Stomach (tissue), 9 donors: ENCODE results near the gene IRF8. TPM values are rescaled to one million over a fixed set of nuclear protein-coding genes. Genes with fewer than 3 reads are reported as not detected.

Experiments
- DNase-seq, 2 donors: peaks; one replicate each; pipeline versions ENCODE4 v3.0.0 to v3.0.0-alpha.2; 2013 to 2019
- H3K27ac ChIP-seq, 5 donors: fragments of 200-600 bp in 4 of 5; sonication (generic) in 4 of 5; one replicate each; pipeline ENCODE4 v1.5.1; 2013 to 2019; ENCODE audit warnings: mild to moderate bottlenecking in 1 of 5, moderate library complexity in 1 of 5
- H3K27me3 ChIP-seq, 3 donors: fragments of 200-600 bp; sonication (generic); one replicate each; pipeline ENCODE4 v1.5.1; 2017 to 2019; ENCODE audit warnings: mixed run types in 1 of 3
- H3K36me3 ChIP-seq, 4 donors: fragments of 200-600 bp; sonication (generic); 1 replicate in 3 of 4; 2 replicates in 1 of 4; pipeline ENCODE4 v1.5.1; 2016 to 2019
- H3K4me1 ChIP-seq, 4 donors: fragments of 200-600 bp; sonication (generic); one replicate each; pipeline ENCODE4 v1.5.1; 2016 to 2019
- H3K4me3 ChIP-seq, 4 donors: fragments of 200-600 bp; sonication (generic) in 3 of 4; one replicate each; pipeline ENCODE4 v1.5.1; 2016 to 2019; ENCODE audit warnings: mild to moderate bottlenecking in 1 of 4
- H3K9me3 ChIP-seq, 4 donors: fragments of 200-600 bp; sonication (generic); one replicate each; pipeline ENCODE4 v1.5.1; 2016 to 2019
- CTCF ChIP-seq, 7 experiments: fragments of 450-650 bp in 4 of 7; fragments of 200-600 bp in 3 of 7; sonication (generic) in 3 of 7; IDR thresholded peaks; one replicate each; pipeline ENCODE4 v1.5.1; 2016 to 2019; ENCODE audit warnings: antibody characterized with exemption in 7 of 7, control low read depth in 2 of 7, mild to moderate bottlenecking in 1 of 7
- EP300 ChIP-seq: sonication (generic); formaldehyde crosslinking; IDR thresholded peaks from one replicate; pipeline ENCODE4 v1.6.1; 2017; ENCODE audit warnings: antibody characterized with exemption
- POLR2A ChIP-seq, 4 donors: fragments of 450-650 bp; IDR thresholded peaks; one replicate each; pipeline ENCODE4 v1.6.1; 2016; ENCODE audit warnings: antibody characterized with exemption in 4 of 4, control low read depth in 2 of 4, mild to moderate bottlenecking in 1 of 4, moderate library complexity in 1 of 4
- POLR2AphosphoS5 ChIP-seq, 3 donors: sonication (generic); formaldehyde crosslinking; IDR thresholded peaks; one replicate each; pipeline ENCODE4 v1.6.1; 2016; ENCODE audit warnings: antibody characterized with exemption in 3 of 3
- WGBS, 5 donors: extraction: QIAGEN DNeasy Blood & Tissue Kit in 3 of 5; methylation state at CpG; one replicate each; pipeline versions ENCODE4 v1.1.5 to v1.1.7; 2013 to 2018; 5-methylcytosine and 5-hydroxymethylcytosine counted together
- intact Hi-C: fragments of 100-400 bp; cut with DNase I; formaldehyde crosslinking; loops from one replicate; pipeline ENCODE4 v1.15.1; 2023; ENCODE audit warnings: low total_unique reads
- polyA plus RNA-seq, 3 donors: library from polyadenylated mRNA; stranded (reverse); fragments of 200-250 nt; gene quantifications; one replicate each; pipeline ENCODE4 v1.2.3, GENCODE V29; 2013
- total RNA-seq, 5 donors: library from RNA; depleted of rRNA; stranded (reverse); fragments of >200 nt; gene quantifications; one replicate each; pipeline versions ENCODE4 v1.1.0 to v1.2.3, GENCODE V29; 2014 to 2016
- donor health status: healthy with polysubstance abuse.
- donor health status: Bipolar disorder and iron deficiency.
- donor health status: healthy.

Gene IRF8
- total and polyA plus RNA-seq, 8 donors, result 5.2 to 49.8 (median 12.1) TPM

- intact Hi-C loops, result no loop called here
- no peaks in the 10 kb centered on the region for H3K36me3 ChIP-seq
- peaks cover 0 to 17% (median 9%) of the 10 kb centered on the region in 4 donors for H3K4me1 ChIP-seq
- no peaks in the 10 kb centered on the region for H3K9me3 ChIP-seq
- no peak overlapping the region for H3K4me3 ChIP-seq
- no peak overlapping the region for H3K27ac ChIP-seq
- DNase-seq, result no peak
- TF ChIP-seq CTCF (IDR thresholded peaks at IDR 0.05) (no peak), EP300 (no peak), POLR2AphosphoS5 (IDR thresholded peaks at IDR 0.05) (no peak), POLR2A (IDR thresholded peaks at IDR 0.05) (no peak)
- 84 to 90% (median 86%) methylated on average over 7 of the region's 7 CpGs for WGBS, 5 donors
- peaks cover 0 to 29% (median 0%) of the 10 kb centered on the region in 3 donors for H3K27me3 ChIP-seq
Observed at GRCh38 chr16:85944572-85945423, 45.8 kb downstream of the IRF8 start.

- no peak overlapping the region for H3K4me3 ChIP-seq
- peaks cover 0 to 13% (median 8%) of the 10 kb centered on the region in 4 donors for H3K4me1 ChIP-seq
- DNase-seq, result no peak
- intact Hi-C loops, result no loop called here
- H3K27ac ChIP-seq, result no peak overlapping the region
- no peaks in the 10 kb centered on the region for H3K9me3 ChIP-seq
- TF ChIP-seq POLR2AphosphoS5 (IDR thresholded peaks at IDR 0.05) (no peak), EP300 (no peak), CTCF (IDR thresholded peaks at IDR 0.05) (no peak), POLR2A (IDR thresholded peaks at IDR 0.05) (no peak)
- H3K27me3 ChIP-seq, result peaks cover 0 to 29% (median 0%) of the 10 kb centered on the region in 3 donors
- 82 to 92% (median 89%) methylated on average over 11 of the region's 11 CpGs for WGBS, 5 donors
- no peaks in the 10 kb centered on the region for H3K36me3 ChIP-seq
Observed at GRCh38 chr16:85945424-85945751, 46.4 kb downstream of the IRF8 start.

GRCh38 chr16:85946541-85947124 is 47.7 kb downstream of the IRF8 start:
- no peaks in the 10 kb centered on the region for H3K36me3 ChIP-seq
- H3K4me1 ChIP-seq, result peaks cover 0 to 13% (median 7%) of the 10 kb centered on the region in 4 donors
- no peak for TF ChIP-seq POLR2A (IDR thresholded peaks at IDR 0.05)
- TF ChIP-seq POLR2AphosphoS5 (IDR thresholded peaks at IDR 0.05), result no peak
- no peak for TF ChIP-seq EP300
- TF ChIP-seq CTCF (IDR thresholded peaks at IDR 0.05), result no peak
- H3K9me3 ChIP-seq, result no peaks in the 10 kb centered on the region
- peaks cover 0 to 29% (median 0%) of the 10 kb centered on the region in 3 donors for H3K27me3 ChIP-seq
- no peak overlapping the region for H3K4me3 ChIP-seq
- 78 to 90% (median 86%) methylated on average over 13 of the region's 13 CpGs for WGBS, 5 donors
- no peak overlapping the region for H3K27ac ChIP-seq
- no peak for DNase-seq
- intact Hi-C loops, result no loop called here

GRCh38 chr16:85947230-85948137 is 48.5 kb downstream of the IRF8 start:
- Histone ChIP-seq H3K9me3 (no peaks in the 10 kb centered on the region), H3K4me1 (peaks cover 0 to 13% (median 7%) of the 10 kb centered on the region in 4 donors), H3K27me3 (peaks cover 0 to 29% (median 0%) of the 10 kb centered on the region in 3 donors), H3K36me3 (no peaks in the 10 kb centered on the region), H3K27ac (peak overlapping the region in 3 of 5 donors; percentile 29 to 79 (median 52)), H3K4me3 (peak overlapping the region; percentile 23 to 35 (median 30))
- TF ChIP-seq CTCF (IDR thresholded peaks at IDR 0.05), result no peak
- peak in 2 of 3 donors; percentile 31 to 41 for TF ChIP-seq POLR2AphosphoS5 (IDR thresholded peaks at IDR 0.05)
- WGBS, 5 donors, result 38 to 47% (median 45%) methylated on average over 32 of the region's 32 CpGs
- intact Hi-C loops, result no loop called here
- DNase-seq, result peak; percentile 43 to 61
